Neural progenitor cell (in vitro differentiated cells): ENCODE results near the gene ADAM11.

Experiments used
- CTCF ChIP-seq: fragments of 200-600 bp; sonication (generic); IDR thresholded peaks from 2 replicates; pipeline ENCODE4 v1.5.1; 2017; ENCODE audit warnings: antibody characterized with exemption, mild to moderate bottlenecking
- EZH2 ChIP-seq: fragments of 200-600 bp; sonication (generic); IDR thresholded peaks from 2 replicates; pipeline ENCODE4 v1.6.1; 2017; ENCODE audit warnings: antibody characterized with exemption, mild to moderate bottlenecking, moderate library complexity

- TF ChIP-seq CTCF (no peak), EZH2 (no peak)
These were observed 49.4 kb downstream of the ADAM11 start for GRCh38 chr17:44808156-44808555.
